HAP-1 (cell line): ENCODE results near the gene NELFB.

Experiments
- DNase-seq, 2 experiments: peaks; one replicate each; pipeline ENCODE4 v3.0.0-alpha.2; 2016 to 2020; ENCODE audit warnings: low spot score in 2 of 2
- H3K27me3 ChIP-seq: fragments of 250-450 bp; sonication (Bioruptor Pico); 2 replicates; pipeline ENCODE4 v1.5.1; 2020; ENCODE audit warnings: low read depth, mild to moderate bottlenecking, moderate library complexity
- H3K36me3 ChIP-seq: fragments of 250-450 bp; sonication (Bioruptor Pico); replicated peaks from 2 replicates; pipeline ENCODE4 v1.5.1; 2020; ENCODE audit warnings: mild to moderate bottlenecking
- H3K4me1 ChIP-seq: fragments of 250-450 bp; sonication (Bioruptor Pico); 2 replicates; pipeline ENCODE4 v1.5.1; 2020; ENCODE audit warnings: mild to moderate bottlenecking
- H3K4me3 ChIP-seq: fragments of 250-450 bp; sonication (Bioruptor Pico); 2 replicates; pipeline ENCODE4 v1.5.1; 2020; ENCODE audit warnings: mild to moderate bottlenecking, moderate library complexity
- H3K9me3 ChIP-seq: fragments of 250-450 bp; sonication (Bioruptor Pico); 2 replicates; pipeline ENCODE4 v1.5.1; 2020; ENCODE audit warnings: mild to moderate bottlenecking, moderate library complexity
- in situ Hi-C: fragments of 300-500 bp; cut with MboI; formaldehyde crosslinking; loops from 3 replicates; pipeline ENCODE4 v1.14.3; 2020; ENCODE audit warnings: low sequenced_read_pairs, inconsistent platforms, mixed read lengths

The NELFB gene

GRCh38 chr9:137303893-137304382 lies 48.8 kb downstream of the NELFB start:
- H3K4me3 ChIP-seq, result no peak overlapping the region
- DNase-seq, result no peak
- H3K36me3 ChIP-seq, result peaks cover 6% of the 10 kb centered on the region
- no peaks in the 10 kb centered on the region for H3K27me3 ChIP-seq
- no peaks in the 10 kb centered on the region for H3K9me3 ChIP-seq
- peaks cover 14% of the 10 kb centered on the region for H3K4me1 ChIP-seq
- in situ Hi-C loops, result no loop called here

- peak in 1 of 2 experiments; percentile 35 for DNase-seq
- in situ Hi-C loops, result no loop called here
- Histone ChIP-seq H3K36me3 (peaks cover 3% of the 10 kb centered on the region; the same call in 1 of the 2 replicates), H3K4me1 (peaks cover 9% of the 10 kb centered on the region), H3K27me3 (no peaks in the 10 kb centered on the region), H3K4me3 (no peak overlapping the region), H3K9me3 (no peaks in the 10 kb centered on the region)
Observed at GRCh38 chr9:137304383-137305059, 49.4 kb downstream of the NELFB start.

GRCh38 chr9:137305060-137305797 lies 50.1 kb downstream of the NELFB start:
- peaks cover 3% of the 10 kb centered on the region; the same call in 1 of the 2 replicates for H3K36me3 ChIP-seq
- in situ Hi-C loops, result no loop called here
- no peaks in the 10 kb centered on the region for H3K27me3 ChIP-seq
- H3K4me1 ChIP-seq, result peaks cover 7% of the 10 kb centered on the region
- H3K9me3 ChIP-seq, result no peaks in the 10 kb centered on the region
- DNase-seq, result peak in 1 of 2 experiments; percentile 48
- no peak overlapping the region for H3K4me3 ChIP-seq

GRCh38 chr9:137305798-137306065 lies 50.6 kb downstream of the NELFB start:
- peaks cover 3% of the 10 kb centered on the region; the same call in 1 of the 2 replicates for H3K36me3 ChIP-seq
- H3K4me1 ChIP-seq, result peaks cover 7% of the 10 kb centered on the region
- no peak overlapping the region for H3K4me3 ChIP-seq
- H3K27me3 ChIP-seq, result no peaks in the 10 kb centered on the region
- in situ Hi-C loops, result no loop called here
- no peaks in the 10 kb centered on the region for H3K9me3 ChIP-seq
- DNase-seq, result no peak

GRCh38 chr9:137306066-137306849 lies 51.1 kb downstream of the NELFB start:
- no peaks in the 10 kb centered on the region for H3K9me3 ChIP-seq
- H3K4me3 ChIP-seq, result no peak overlapping the region
- no peaks in the 10 kb centered on the region for H3K27me3 ChIP-seq
- in situ Hi-C loops, result no loop called here
- H3K4me1 ChIP-seq, result peaks cover 7% of the 10 kb centered on the region
- no peaks in the 10 kb centered on the region for H3K36me3 ChIP-seq
- DNase-seq, result peak in 1 of 2 experiments; percentile 6

GRCh38 chr9:137306850-137307254 lies 51.7 kb downstream of the NELFB start:
- no peak for DNase-seq
- no peaks in the 10 kb centered on the region for H3K27me3 ChIP-seq
- in situ Hi-C loops, result no loop called here
- H3K4me3 ChIP-seq, result no peak overlapping the region
- H3K9me3 ChIP-seq, result no peaks in the 10 kb centered on the region
- peaks cover 7% of the 10 kb centered on the region for H3K4me1 ChIP-seq
- H3K36me3 ChIP-seq, result no peaks in the 10 kb centered on the region

GRCh38 chr9:137307255-137308056 lies 52.3 kb downstream of the NELFB start:
- no peaks in the 10 kb centered on the region for H3K27me3 ChIP-seq
- peaks cover 7% of the 10 kb centered on the region for H3K4me1 ChIP-seq
- no peaks in the 10 kb centered on the region for H3K36me3 ChIP-seq
- H3K4me3 ChIP-seq, result no peak overlapping the region
- in situ Hi-C loops, result no loop called here
- DNase-seq, result no peak
- H3K9me3 ChIP-seq, result no peaks in the 10 kb centered on the region

GRCh38 chr9:137308057-137308619 lies 53.0 kb downstream of the NELFB start:
- Histone ChIP-seq H3K9me3 (no peaks in the 10 kb centered on the region), H3K4me1 (peaks cover 2% of the 10 kb centered on the region; the same call in 1 of the 2 replicates), H3K27me3 (no peaks in the 10 kb centered on the region), H3K36me3 (no peaks in the 10 kb centered on the region), H3K4me3 (no peak overlapping the region)
- DNase-seq, result no peak
- in situ Hi-C loops, result no loop called here

GRCh38 chr9:137309368-137310188 lies 54.5 kb downstream of the NELFB start:
- no peak for DNase-seq
- H3K4me3 ChIP-seq, result no peak overlapping the region
- H3K9me3 ChIP-seq, result no peaks in the 10 kb centered on the region
- H3K36me3 ChIP-seq, result no peaks in the 10 kb centered on the region
- in situ Hi-C loops, result no loop called here
- H3K27me3 ChIP-seq, result no peaks in the 10 kb centered on the region
- no peaks in the 10 kb centered on the region for H3K4me1 ChIP-seq

- Histone ChIP-seq H3K9me3 (no peaks in the 10 kb centered on the region), H3K4me3 (no peak overlapping the region), H3K36me3 (no peaks in the 10 kb centered on the region), H3K27me3 (no peaks in the 10 kb centered on the region), H3K4me1 (no peaks in the 10 kb centered on the region)
- no peak for DNase-seq
- in situ Hi-C loops, result no loop called here
Observed at GRCh38 chr9:137310189-137311052, 55.3 kb downstream of the NELFB start.

- in situ Hi-C loops, result no loop called here
- Histone ChIP-seq H3K36me3 (no peaks in the 10 kb centered on the region), H3K9me3 (no peaks in the 10 kb centered on the region), H3K4me1 (no peaks in the 10 kb centered on the region), H3K27me3 (no peaks in the 10 kb centered on the region), H3K4me3 (no peak overlapping the region)
- no peak for DNase-seq
Observed at GRCh38 chr9:137311171-137311985, 56.3 kb downstream of the NELFB start.
